WTC11 (cell line): Measurements from ENCODE around the gene ZNF273. TPM values are rescaled to one million over a fixed set of nuclear protein-coding genes. Genes with fewer than 3 reads are reported as not detected.
A peak's percentile ranks its signal among the peaks of the same experiment; 100 is the strongest.
"Not testable (repeated sequence)": the region's sequence is repeated elsewhere in the genome, so short reads cannot be mapped to it uniquely, and the experiment has no call there.

ENCODE experiments used
- ATAC-seq: fragments of 200-7000 bp; cut with Tn5 transposase; 2 replicates; pipeline ENCODE4 v1.10.0; 2021; ENCODE audit warnings: mild to moderate bottlenecking, moderate library complexity
- CTCF ChIA-PET: fragments of 300-600 bp; sonication (Branson Sonifier 250); formaldehyde crosslinking; loops from one replicate; lab custom pipeline; 2021; ENCODE audit warnings: antibody characterized with exemption; lab: Charles Lee
- POLR2A ChIA-PET: fragments of 350-600 bp; sonication (Branson Sonifier 250); formaldehyde crosslinking; loops from one replicate; lab custom pipeline; 2021; ENCODE audit warnings: antibody characterized with exemption; lab: Charles Lee
- DNase-seq: peaks from one replicate; pipeline ENCODE4 v3.0.0; 2021; ENCODE audit warnings: low spot score
- H3K27ac Mint-ChIP-seq: 2 replicates; pipeline ENCODE4 v1.8.0; 2021; ENCODE audit warnings: mixed read lengths
- H3K27me3 Mint-ChIP-seq: 2 replicates; pipeline ENCODE4 v1.8.0; 2021; ENCODE audit warnings: low read depth, mild to moderate bottlenecking, moderate library complexity, mixed read lengths
- H3K36me3 Mint-ChIP-seq: 2 replicates; pipeline ENCODE4 v1.8.0; 2021; ENCODE audit warnings: mixed read lengths
- H3K4me1 Mint-ChIP-seq: 2 replicates; pipeline ENCODE4 v1.8.0; 2022; ENCODE audit warnings: mixed read lengths
- H3K4me3 Mint-ChIP-seq: 2 replicates; pipeline ENCODE4 v1.8.0; 2021; ENCODE audit warnings: mild to moderate bottlenecking, moderate library complexity, mixed read lengths
- H3K9me3 Mint-ChIP-seq: 2 replicates; pipeline ENCODE4 v1.8.0; 2021; ENCODE audit warnings: mixed read lengths
- ATF1 ChIP-seq: sonication (generic); formaldehyde crosslinking; IDR thresholded peaks from 2 replicates; pipeline ENCODE4 v1.8.1; 2023; ENCODE audit warnings: mild to moderate bottlenecking, moderate library complexity, missing genetic modification reagents
- ATF2 ChIP-seq: sonication (generic); formaldehyde crosslinking; IDR thresholded peaks from 2 replicates; pipeline ENCODE4 v1.8.1; 2022; ENCODE audit warnings: low read depth, missing genetic modification reagents, borderline replicate concordance
- CDX4 ChIP-seq: fragments of 250-450 bp; sonication (Bioruptor Pico); IDR thresholded peaks from 2 replicates; pipeline ENCODE4 v1.9.0; 2021; ENCODE audit warnings: moderate library complexity, mild to moderate bottlenecking, inconsistent platforms, borderline replicate concordance
- E2F1 ChIP-seq: sonication (generic); formaldehyde crosslinking; IDR thresholded peaks from 2 replicates; pipeline ENCODE4 v1.8.0; 2022; ENCODE audit warnings: mild to moderate bottlenecking, missing genetic modification reagents
- EMX1 ChIP-seq: fragments of 250-450 bp; sonication (Bioruptor Pico); IDR thresholded peaks from 2 replicates; pipeline ENCODE4 v1.8.0; 2021; ENCODE audit warnings: mild to moderate bottlenecking
- FOXJ3 ChIP-seq: sonication (generic); formaldehyde crosslinking; IDR thresholded peaks from 2 replicates; pipeline ENCODE4 v1.9.0; 2021; ENCODE audit warnings: missing genetic modification reagents, mild to moderate bottlenecking, borderline replicate concordance
- FOXP1 ChIP-seq: sonication (generic); formaldehyde crosslinking; IDR thresholded peaks from 2 replicates; pipeline ENCODE4 v1.8.0; 2022; ENCODE audit warnings: missing genetic modification reagents, mild to moderate bottlenecking, moderate library complexity, borderline replicate concordance
- GTF2I ChIP-seq: fragments of 250-450 bp; sonication (Bioruptor Pico); conservative IDR thresholded peaks from 2 replicates; pipeline ENCODE4 v1.4.0; 2021; ENCODE audit warnings: mild to moderate bottlenecking
- MXD4 ChIP-seq: fragments of 250-450 bp; sonication (Bioruptor Pico); IDR thresholded peaks from 2 replicates; pipeline ENCODE4 v1.8.0; 2021; ENCODE audit warnings: mild to moderate bottlenecking, moderate library complexity, borderline replicate concordance
- MYBL2 ChIP-seq: sonication (generic); formaldehyde crosslinking; IDR thresholded peaks from 2 replicates; pipeline ENCODE4 v1.8.1; 2023; ENCODE audit warnings: mild to moderate bottlenecking, moderate library complexity, missing genetic modification reagents
- NFATC4 ChIP-seq: fragments of 250-450 bp; sonication (Bioruptor Pico); IDR thresholded peaks from 2 replicates; pipeline ENCODE4 v1.9.0; 2021; ENCODE audit warnings: mild to moderate bottlenecking
- ZNF232 ChIP-seq: sonication (generic); formaldehyde crosslinking; IDR thresholded peaks from 2 replicates; pipeline ENCODE4 v1.8.0; 2022; ENCODE audit warnings: mild to moderate bottlenecking, missing genetic modification reagents
- ZNF263 ChIP-seq: sonication (generic); formaldehyde crosslinking; IDR thresholded peaks from 2 replicates; pipeline ENCODE4 v1.8.1; 2022; ENCODE audit warnings: low read depth, mild to moderate bottlenecking, moderate library complexity, missing genetic modification reagents
- ZNF317 ChIP-seq: sonication (generic); formaldehyde crosslinking; IDR thresholded peaks from 2 replicates; pipeline ENCODE4 v1.8.1; 2023; ENCODE audit warnings: low read depth, mild to moderate bottlenecking, moderate library complexity, missing genetic modification reagents, borderline replicate concordance
- ZNF396 ChIP-seq: fragments of 250-450 bp; sonication (Bioruptor Pico); IDR thresholded peaks from 2 replicates; pipeline ENCODE4 v1.8.0; 2021; ENCODE audit warnings: mild to moderate bottlenecking, moderate library complexity, borderline replicate concordance
- ZNF423 ChIP-seq: fragments of 250-450 bp; sonication (Bioruptor Pico); IDR thresholded peaks from 2 replicates; pipeline ENCODE4 v2.1.2; 2022; ENCODE audit warnings: mild to moderate bottlenecking, moderate library complexity
- ZNF512 ChIP-seq: sonication (generic); formaldehyde crosslinking; IDR thresholded peaks from 2 replicates; pipeline ENCODE4 v1.8.1; 2022; ENCODE audit warnings: missing genetic modification reagents, borderline replicate concordance
- total RNA-seq: library from RNA; stranded (reverse); gene quantifications from 3 replicates; pipeline ENCODE4 v1.2.3, GENCODE V29; 2021
- TF ChIP-seq, protein P1 (sequence below): sonication (generic); formaldehyde crosslinking; IDR thresholded peaks from 2 replicates; pipeline ENCODE4 v1.8.1; 2023; ENCODE audit warnings: mild to moderate bottlenecking, moderate library complexity, missing genetic modification reagents

The ZNF273 gene
- total RNA-seq, 1 experiment from 2014 or later: 12.1 TPM

DNA sequence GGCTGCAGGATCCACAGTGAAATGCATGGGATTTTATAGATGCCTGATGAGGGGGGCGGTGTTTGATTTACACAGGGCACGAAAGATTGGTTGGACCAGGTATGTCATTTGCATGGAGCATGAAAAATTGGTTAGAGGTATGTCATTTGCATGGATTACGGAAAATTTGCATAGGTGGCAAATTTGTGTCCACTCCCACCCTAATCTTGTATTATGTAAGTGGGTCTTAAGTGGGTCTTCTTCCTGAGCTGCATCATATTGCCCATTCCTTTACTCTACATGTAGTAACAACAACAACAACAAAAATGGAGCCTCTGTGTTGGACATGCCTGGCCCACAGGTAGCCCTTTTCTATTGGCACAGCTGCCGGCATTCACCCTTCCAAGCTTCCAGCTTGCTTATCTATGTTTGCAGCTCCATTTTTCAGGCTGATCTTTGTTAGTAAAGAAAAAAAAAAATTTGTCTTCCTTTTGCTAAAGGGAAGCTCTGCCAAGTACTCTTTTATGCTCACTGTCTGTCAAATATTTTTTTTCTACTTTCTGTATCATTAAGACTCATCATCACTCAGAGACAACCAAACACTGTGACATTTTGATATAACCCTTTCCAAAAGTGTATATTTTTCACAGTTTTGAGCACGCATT lies 10.3 kb upstream of the ZNF273 start (continued):
- TF ChIP-seq E2F1 (CRISPR knock-in tag) (no peak), ATF2 (CRISPR knock-in tag) (no peak), MXD4 (no peak), FOXJ3 (no peak), ATF1 (no peak), MYBL2 (no peak), EMX1 (no peak), FOXP1 (CRISPR knock-in tag) (no peak), ZNF317 (CRISPR knock-in tag) (no peak), NFATC4 (CRISPR knock-in tag) (no peak), GTF2I (CRISPR knock-in tag) (no peak), ZNF396 (CRISPR knock-in tag) (no peak), ZNF263 (CRISPR knock-in tag) (no peak)
- TF ChIP-seq, protein P1, sequence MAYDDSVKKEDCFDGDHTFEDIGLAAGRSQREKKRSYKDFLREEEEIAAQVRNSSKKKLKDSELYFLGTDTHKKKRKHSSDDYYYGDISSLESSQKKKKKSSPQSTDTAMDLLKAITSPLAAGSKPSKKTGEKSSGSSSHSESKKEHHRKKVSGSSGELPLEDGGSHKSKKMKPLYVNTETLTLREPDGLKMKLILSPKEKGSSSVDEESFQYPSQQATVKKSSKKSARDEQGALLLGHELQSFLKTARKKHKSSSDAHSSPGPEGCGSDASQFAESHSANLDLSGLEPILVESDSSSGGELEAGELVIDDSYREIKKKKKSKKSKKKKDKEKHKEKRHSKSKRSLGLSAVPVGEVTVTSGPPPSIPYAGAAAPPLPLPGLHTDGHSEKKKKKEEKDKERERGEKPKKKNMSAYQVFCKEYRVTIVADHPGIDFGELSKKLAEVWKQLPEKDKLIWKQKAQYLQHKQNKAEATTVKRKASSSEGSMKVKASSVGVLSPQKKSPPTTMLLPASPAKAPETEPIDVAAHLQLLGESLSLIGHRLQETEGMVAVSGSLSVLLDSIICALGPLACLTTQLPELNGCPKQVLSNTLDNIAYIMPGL (CRISPR knock-in tag): no peak

- ChIA-PET CTCF (interaction anchor here (0.9 kb wide), 1 partner anchor 53 kb away, joined by 3 read pairs; no protein-coding TSS in a partner anchor), POLR2A (no interaction called here)
- peaks cover 35% of the 10 kb centered on the region for H3K27me3 Mint-ChIP-seq
- ATAC-seq (peak; percentile 43), DNase-seq (no peak)
- TF ChIP-seq CDX4 (CRISPR knock-in tag): no peak
- no peak for TF ChIP-seq ZNF423 (CRISPR knock-in tag)
- no peak for TF ChIP-seq ZNF512 (CRISPR knock-in tag)
- TF ChIP-seq ZNF232: no peak
- no peak overlapping the region for H3K4me3 Mint-ChIP-seq
- H3K4me1 Mint-ChIP-seq: 0 out of 2 replicates have a peak, but pooled peaks cover 2% of the 10 kb centered on the region
- no peaks in the 10 kb centered on the region for H3K36me3 Mint-ChIP-seq
- H3K9me3 Mint-ChIP-seq: 0 out of 2 replicates have a peak, but pooled peaks cover 4% of the 10 kb centered on the region
- H3K27ac Mint-ChIP-seq: no peak overlapping the region
Observed at GRCh38 chr7:64893401-64893800, 9.7 kb upstream of the ZNF273 start.

DNA sequence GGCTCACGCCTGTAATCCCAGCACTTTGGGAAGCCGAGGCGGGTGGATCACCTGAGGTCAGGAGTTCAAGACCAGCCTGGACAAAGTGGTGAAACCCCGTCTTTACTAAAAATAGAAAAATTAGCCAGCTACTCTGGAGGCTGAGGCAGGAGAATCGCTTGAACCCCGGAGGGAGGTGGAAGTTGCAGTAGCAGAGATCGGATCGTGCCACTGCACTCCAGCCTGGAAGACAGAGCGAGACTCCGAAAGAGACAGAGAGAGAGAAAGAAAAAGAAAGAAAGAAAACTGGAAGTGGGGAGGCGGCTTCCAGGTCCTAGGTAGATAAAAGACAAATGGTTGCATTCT lies 640 bp upstream of the ZNF273 start:
- ATAC-seq, H3K36me3 Mint-ChIP-seq, H3K9me3 Mint-ChIP-seq, H3K27me3 Mint-ChIP-seq, DNase-seq: not testable (repeated sequence)
- ChIA-PET POLR2A (interaction anchor here (0.7 to 0.9 kb wide), 2 partner anchors 14 to 108 kb away, joined by 3 read pairs; partner anchors contain the start of gene ZNF138), CTCF (interaction anchor here (3.0 kb wide), 1 partner anchor 14 kb away, joined by 17 read pairs; no protein-coding TSS in a partner anchor)
- Mint-ChIP-seq H3K4me3 (peak overlapping the region; percentile 96), H3K27ac (peak overlapping the region; percentile 91), H3K4me1 (peaks cover 32% of the 10 kb centered on the region)
